Erythroblast (primary cell): ENCODE data around the gene PTPRM.

ENCODE experiments used
- DNase-seq, 2 experiments: peaks; one replicate each; lab custom pipeline; 2025; lab: John Stamatoyannopoulos, UW
- GATA1 ChIP-seq: IDR thresholded peaks from 2 replicates; pipeline ENCODE4 v1.6.1; 2011; ENCODE audit warnings: low read depth, mild to moderate bottlenecking, control low read depth, low read length, moderate library complexity
- POLR2A ChIP-seq: IDR thresholded peaks from 2 replicates; pipeline ENCODE4 v1.6.1; 2011; ENCODE audit warnings: mild to moderate bottlenecking, low read length

Gene PTPRM

GRCh38 chr18:7977897-7978296, 410.8 kb downstream of the PTPRM start:
- no peak for DNase-seq
- TF ChIP-seq GATA1, result no peak
- no peak for TF ChIP-seq POLR2A

DNA sequence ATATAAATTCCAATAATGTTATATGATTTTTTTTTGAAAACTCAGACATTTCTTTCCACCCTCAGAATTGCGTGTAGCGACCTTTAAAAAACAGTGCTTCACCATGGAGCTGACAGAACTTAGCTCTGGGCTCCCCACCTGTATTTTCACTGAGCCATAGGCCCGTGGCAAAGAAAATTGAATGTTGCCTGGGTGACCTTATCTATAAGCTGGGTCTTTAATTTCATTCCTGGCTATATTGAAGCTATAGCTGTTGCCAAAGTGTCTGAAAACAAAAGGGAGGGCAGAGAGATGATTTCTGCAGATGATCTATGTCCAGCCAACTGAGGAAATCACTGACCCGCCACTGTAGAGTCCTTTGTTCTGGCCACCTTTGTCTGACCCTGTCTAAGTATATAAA, 411.7 kb downstream of the PTPRM start:
- no peak for DNase-seq
- TF ChIP-seq GATA1, result no peak
- no peak for TF ChIP-seq POLR2A

GRCh38 chr18:7979714-7980113, 412.6 kb downstream of the PTPRM start:
- TF ChIP-seq POLR2A, result no peak
- no peak for TF ChIP-seq GATA1

GRCh38 chr18:7980136-7980535, 413.0 kb downstream of the PTPRM start:
- peak in 1 of 2 experiments; percentile 11 for DNase-seq
- TF ChIP-seq POLR2A (no peak), GATA1 (no peak)

More at GRCh38 chr18:7979714-7980113, 412.6 kb downstream of the PTPRM start:
- DNase-seq, result no peak

DNA sequence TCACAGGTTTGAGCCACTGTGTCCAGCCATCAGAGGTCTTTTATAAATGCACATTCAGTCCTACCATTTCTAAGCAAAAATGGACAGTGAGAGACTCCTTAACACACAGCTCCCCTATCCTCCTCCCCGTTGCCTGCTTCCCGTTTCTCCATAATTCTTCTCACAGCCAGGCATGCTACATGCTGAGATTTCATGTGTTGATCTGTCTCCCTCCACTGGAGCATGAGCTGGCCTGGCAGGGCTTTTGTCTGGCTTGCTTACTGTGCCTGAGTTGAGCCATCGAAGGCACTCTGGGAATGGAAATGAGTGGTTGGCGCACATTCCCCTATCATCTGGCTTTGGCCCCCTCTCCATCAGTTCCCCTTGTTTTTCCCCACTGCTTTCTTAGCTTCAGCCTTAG, 413.5 kb downstream of the PTPRM start:
- TF ChIP-seq POLR2A (no peak), GATA1 (no peak)
- DNase-seq, result no peak

GRCh38 chr18:7982216-7982615, 415.1 kb downstream of the PTPRM start:
- no peak for DNase-seq
- no peak for TF ChIP-seq POLR2A
- no peak for TF ChIP-seq GATA1

- no peak for DNase-seq
- TF ChIP-seq GATA1, result no peak
- TF ChIP-seq POLR2A, result no peak
Measured at GRCh38 chr18:7987284-7987976, 420.3 kb downstream of the PTPRM start.

- DNase-seq, result no peak
- TF ChIP-seq GATA1 (no peak), POLR2A (no peak)
Measured at GRCh38 chr18:7990670-7991069, 423.6 kb downstream of the PTPRM start.

DNA sequence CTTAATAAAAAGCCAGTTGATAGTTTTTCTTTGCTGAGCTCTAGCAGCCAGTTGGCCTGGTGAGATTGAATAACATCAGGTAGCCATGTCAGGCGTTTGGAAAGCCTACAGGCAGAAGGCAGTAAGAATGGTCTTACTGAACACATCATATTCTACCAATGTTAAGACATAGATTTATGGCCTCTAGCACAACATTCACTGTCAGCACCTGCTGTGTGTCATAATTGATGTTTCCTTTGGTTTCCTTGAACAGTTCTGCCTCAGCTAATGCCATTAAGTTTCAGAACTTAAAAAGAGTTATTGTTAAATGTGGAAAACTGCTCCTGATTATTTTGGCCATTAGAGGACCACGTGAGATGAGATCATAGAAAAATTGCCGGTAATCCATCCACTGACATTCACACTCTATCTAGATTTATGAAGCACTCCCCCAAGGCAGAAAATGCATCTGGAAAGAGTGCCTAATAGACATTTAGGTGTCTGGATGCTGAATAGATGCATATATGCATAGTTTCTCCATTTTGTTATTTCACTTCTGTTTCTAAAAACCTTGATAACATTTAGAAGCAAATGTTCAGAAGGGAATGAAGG, 434.7 kb downstream of the PTPRM start:
- no peak for DNase-seq
- TF ChIP-seq GATA1 (no peak), POLR2A (no peak)

GRCh38 chr18:8003878-8004675, 437.0 kb downstream of the PTPRM start:
- DNase-seq, result no peak
- TF ChIP-seq POLR2A (no peak), GATA1 (no peak)

DNA sequence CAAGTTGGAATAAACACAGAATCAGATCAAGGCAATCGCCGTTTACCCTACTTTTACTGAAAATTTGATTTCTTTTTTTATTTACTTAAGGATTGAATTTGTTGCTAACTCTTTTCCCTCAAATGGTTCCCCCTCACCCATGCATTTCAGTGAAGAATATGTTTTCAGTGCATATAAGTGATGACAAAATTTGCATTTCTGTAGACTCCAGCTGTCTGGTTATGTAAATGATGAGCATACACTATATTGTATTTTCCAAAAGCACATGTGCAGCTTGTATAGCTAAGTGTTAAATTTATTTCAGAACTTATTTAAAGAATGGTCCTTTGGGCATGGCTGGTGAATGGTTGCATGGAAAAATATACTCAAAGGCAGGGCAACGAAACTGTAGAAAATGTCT, 437.7 kb downstream of the PTPRM start:
- DNase-seq, result no peak
- no peak for TF ChIP-seq GATA1
- no peak for TF ChIP-seq POLR2A

DNA sequence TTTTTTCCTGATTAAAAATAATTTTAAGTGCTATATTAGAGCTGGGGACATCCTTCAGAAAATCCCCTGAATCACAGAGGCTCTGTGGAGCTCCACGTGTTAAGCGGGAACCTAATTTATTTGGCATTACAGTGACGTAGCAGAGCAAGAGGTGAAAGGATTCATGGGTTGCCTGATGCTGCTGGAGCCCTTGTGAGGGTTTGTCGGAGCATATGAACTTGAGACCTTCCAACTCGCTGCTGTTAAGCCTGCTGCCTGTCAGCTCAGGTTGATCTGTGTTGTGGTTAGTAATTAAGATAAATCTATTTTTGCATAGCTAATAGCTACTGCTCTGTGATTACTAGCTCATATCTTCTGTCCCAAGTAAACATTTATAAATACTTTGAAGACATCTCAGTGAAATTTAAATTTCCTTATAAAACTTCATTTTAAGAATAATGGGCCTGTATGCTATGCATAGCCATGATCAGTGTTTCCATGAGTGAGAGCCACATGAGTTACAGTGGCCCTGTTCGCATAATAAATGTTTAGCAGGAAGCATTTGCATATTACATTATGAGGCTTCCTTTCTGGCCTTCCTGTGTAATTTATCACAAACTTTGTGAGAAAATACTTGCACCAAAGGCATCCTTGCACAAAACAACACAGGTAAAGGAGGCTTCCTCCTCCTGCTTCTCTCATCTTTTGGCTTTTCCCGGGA, 438.9 kb downstream of the PTPRM start:
- no peak for DNase-seq
- no peak for TF ChIP-seq GATA1
- no peak for TF ChIP-seq POLR2A

- TF ChIP-seq POLR2A (no peak), GATA1 (no peak)
- no peak for DNase-seq
Measured at GRCh38 chr18:8006979-8007378, 439.9 kb downstream of the PTPRM start.
